Activated CD4-positive, alpha-beta T cell treated with anti-CD3 and anti-CD28 coated beads for 36 hours (primary cell): ENCODE data around the gene GOT1. TPM values are rescaled to one million over a fixed set of nuclear protein-coding genes. Genes with fewer than 3 reads are reported as not detected.

Experiments
- ATAC-seq: fragments of 200-7000 bp; cut with Tn5 transposase; one replicate; pipeline ENCODE4 v1.10.0; 2021; ENCODE audit warnings: mild to moderate bottlenecking, moderate library complexity
- CTCF ChIA-PET: fragments of 350-600 bp; sonication (Branson Sonifier 250); formaldehyde crosslinking; loops from one replicate; lab custom pipeline; 2021; ENCODE audit warnings: antibody characterized with exemption; lab: Charles Lee
- POLR2A ChIA-PET: fragments of 350-600 bp; sonication (Branson Sonifier 250); formaldehyde crosslinking; loops from one replicate; lab custom pipeline; 2021; ENCODE audit warnings: antibody characterized with exemption, inconsistent platforms; lab: Charles Lee
- DNase-seq: peaks from one replicate; pipeline ENCODE4 v3.0.0-alpha.2; 2020
- H3K27ac Mint-ChIP-seq: one replicate; pipeline ENCODE4 v1.8.0; 2021; ENCODE audit warnings: mixed read lengths
- H3K27me3 Mint-ChIP-seq: one replicate; pipeline ENCODE4 v1.8.0; 2021; ENCODE audit warnings: mixed read lengths
- H3K36me3 Mint-ChIP-seq: one replicate; pipeline ENCODE4 v1.8.0; 2021; ENCODE audit warnings: low read depth, mixed read lengths
- H3K4me1 Mint-ChIP-seq: one replicate; pipeline ENCODE4 v1.8.0; 2021; ENCODE audit warnings: mixed read lengths
- H3K4me3 Mint-ChIP-seq: one replicate; pipeline ENCODE4 v1.8.0; 2021; ENCODE audit warnings: mild to moderate bottlenecking, moderate library complexity, mixed read lengths
- H3K9me3 Mint-ChIP-seq: one replicate; pipeline ENCODE4 v1.8.0; 2021; ENCODE audit warnings: low read depth, mixed read lengths
- intact Hi-C, 2 experiments: fragments of 100-400 bp; cut with DNase I in 1 of 2; cut with micrococcal nuclease in 1 of 2; formaldehyde crosslinking; loops; one replicate each; pipeline versions ENCODE4 v1.14.2 to v1.15.1; 2022 to 2024; cut with DNase I, micrococcal nuclease
- total RNA-seq, 2 experiments: library from RNA; stranded (reverse); gene quantifications; one replicate each; pipeline ENCODE4 v1.2.3, GENCODE V29; 2021

GOT1 gene
- 10 to 100 TPM; 51.7 to 83.5 TPM for total RNA-seq

GRCh38 chr10:99430451-99431189 lies at the start of gene GOT1:
Gene GOT1 (minus strand): TSS chr10:99430624. CDS start chr10:99430565, 59 bp downstream.
- Mint-ChIP-seq H3K4me1 (peaks cover 32% of the 10 kb centered on the region), H3K27ac (peak within 1 kb of the TSS; percentile 98), H3K27me3 (no peaks in the 10 kb centered on the region), H3K4me3 (peak within 1 kb of the TSS; percentile 94), H3K9me3 (no peaks in the 10 kb centered on the region), H3K36me3 (peaks cover 3% of the 10 kb centered on the region)
- intact Hi-C loops: loop anchor here (1.0 to 5.0 kb wide), 11 partner anchors 38 to 1933 kb away; partner anchors contain the start of genes COX15 (in 2 of the 2), CUTC (in 2 of the 2), SLC25A28 (in 2 of the 2) and ENTPD7 (in 1 of the 2)
- ATAC-seq: peak; percentile 96
- ChIA-PET CTCF (interaction anchor here (0.6 to 1.3 kb wide), 6 partner anchors 10 to 1095 kb away, joined by 3 read pairs; partner anchors contain the start of gene ENTPD7), POLR2A (interaction anchor here (0.6 to 1.6 kb wide), 7 partner anchors 184 to 1804 kb away, joined by 3 to 9 read pairs (median 7); partner anchors contain the start of genes ENTPD7 and SLC25A28)
- DNase-seq: peak; percentile 97

- no peak for DNase-seq
- Mint-ChIP-seq H3K9me3 (no peaks in the 10 kb centered on the region), H3K4me1 (no peaks in the 10 kb centered on the region), H3K27ac (no peak overlapping the region), H3K4me3 (no peak overlapping the region), H3K36me3 (no peaks in the 10 kb centered on the region), H3K27me3 (peaks cover 31% of the 10 kb centered on the region)
- ATAC-seq: no peak
- ChIA-PET POLR2A (no interaction called here), CTCF (no interaction called here)
- intact Hi-C loops: no loop called here
Measured at GRCh38 chr10:99470327-99470726, 39.9 kb upstream of the GOT1 start.

GRCh38 chr10:99467236-99467999 lies 37.0 kb upstream of the GOT1 start:
- Mint-ChIP-seq H3K4me1 (no peaks in the 10 kb centered on the region), H3K4me3 (no peak overlapping the region), H3K27me3 (peaks cover 27% of the 10 kb centered on the region), H3K36me3 (no peaks in the 10 kb centered on the region), H3K27ac (no peak overlapping the region), H3K9me3 (no peaks in the 10 kb centered on the region)
- DNase-seq (no peak), ATAC-seq (no peak)
- ChIA-PET CTCF (interaction anchor here (0.6 kb wide), 1 partner anchor 96 kb away, joined by 3 read pairs; no protein-coding TSS in a partner anchor), POLR2A (no interaction called here)
- intact Hi-C loops: no loop called here

- POLR2A ChIA-PET: no interaction called here
- Mint-ChIP-seq H3K4me1 (no peaks in the 10 kb centered on the region), H3K36me3 (no peaks in the 10 kb centered on the region), H3K4me3 (no peak overlapping the region), H3K27me3 (peaks cover 30% of the 10 kb centered on the region), H3K9me3 (no peaks in the 10 kb centered on the region), H3K27ac (no peak overlapping the region)
- CTCF ChIA-PET: no interaction called here
- intact Hi-C loops: no loop called here
- ATAC-seq (no peak), DNase-seq (no peak)
Measured at GRCh38 chr10:99466632-99467223, 36.3 kb upstream of the GOT1 start.

GRCh38 chr10:99461230-99461629 lies 30.8 kb upstream of the GOT1 start:
- Mint-ChIP-seq H3K4me1 (no peaks in the 10 kb centered on the region), H3K9me3 (no peaks in the 10 kb centered on the region), H3K36me3 (no peaks in the 10 kb centered on the region), H3K27me3 (peaks cover 29% of the 10 kb centered on the region), H3K27ac (no peak overlapping the region), H3K4me3 (no peak overlapping the region)
- POLR2A ChIA-PET: no interaction called here
- CTCF ChIA-PET: no interaction called here
- ATAC-seq: no peak
- no peak for DNase-seq
- intact Hi-C loops: no loop called here

GRCh38 chr10:99460070-99460469 lies 29.6 kb upstream of the GOT1 start:
- Mint-ChIP-seq H3K27me3 (peaks cover 31% of the 10 kb centered on the region), H3K36me3 (no peaks in the 10 kb centered on the region), H3K9me3 (no peaks in the 10 kb centered on the region), H3K4me3 (no peak overlapping the region), H3K4me1 (no peaks in the 10 kb centered on the region), H3K27ac (no peak overlapping the region)
- ATAC-seq (no peak), DNase-seq (no peak)
- POLR2A ChIA-PET: no interaction called here
- CTCF ChIA-PET: interaction anchor here (0.9 to 1.7 kb wide), 2 partner anchors 24 to 26 kb away, joined by 3 to 8 read pairs; no protein-coding TSS in a partner anchor
- intact Hi-C loops: no loop called here

- no peaks in the 10 kb centered on the region for H3K4me1 Mint-ChIP-seq
- intact Hi-C loops: no loop called here
- ATAC-seq (no peak), DNase-seq (no peak)
- H3K4me3 Mint-ChIP-seq: no peak overlapping the region
- H3K36me3 Mint-ChIP-seq: no peaks in the 10 kb centered on the region
- peaks cover 31% of the 10 kb centered on the region for H3K27me3 Mint-ChIP-seq
- H3K9me3 Mint-ChIP-seq: no peaks in the 10 kb centered on the region
- ChIA-PET CTCF (interaction anchor here (0.6 to 1.7 kb wide), 3 partner anchors 23 to 562 kb away, joined by 3 to 8 read pairs (median 3); no protein-coding TSS in a partner anchor), POLR2A (no interaction called here)
- H3K27ac Mint-ChIP-seq: no peak overlapping the region
Measured at GRCh38 chr10:99459217-99459616, 28.8 kb upstream of the GOT1 start.

- intact Hi-C loops: no loop called here
- DNase-seq: no peak
- Mint-ChIP-seq H3K9me3 (no peaks in the 10 kb centered on the region), H3K4me1 (no peaks in the 10 kb centered on the region), H3K27ac (no peak overlapping the region), H3K4me3 (no peak overlapping the region), H3K27me3 (peaks cover 35% of the 10 kb centered on the region), H3K36me3 (no peaks in the 10 kb centered on the region)
- CTCF ChIA-PET: interaction anchor here (1.3 kb wide), 1 partner anchor 103 kb away, joined by 3 read pairs; no protein-coding TSS in a partner anchor
- POLR2A ChIA-PET: no interaction called here
- ATAC-seq: no peak
Measured at GRCh38 chr10:99457813-99458212, 27.4 kb upstream of the GOT1 start.

GRCh38 chr10:99456931-99457288 lies 26.5 kb upstream of the GOT1 start:
- Mint-ChIP-seq H3K4me1 (no peaks in the 10 kb centered on the region), H3K36me3 (no peaks in the 10 kb centered on the region), H3K27ac (no peak overlapping the region), H3K4me3 (no peak overlapping the region), H3K9me3 (no peaks in the 10 kb centered on the region), H3K27me3 (peaks cover 30% of the 10 kb centered on the region)
- ChIA-PET CTCF (no interaction called here), POLR2A (no interaction called here)
- DNase-seq (no peak), ATAC-seq (no peak)
- intact Hi-C loops: no loop called here

- no peak for ATAC-seq
- ChIA-PET CTCF (no interaction called here), POLR2A (no interaction called here)
- Mint-ChIP-seq H3K4me3 (no peak overlapping the region), H3K9me3 (no peaks in the 10 kb centered on the region), H3K36me3 (no peaks in the 10 kb centered on the region), H3K27me3 (peaks cover 33% of the 10 kb centered on the region), H3K27ac (no peak overlapping the region), H3K4me1 (no peaks in the 10 kb centered on the region)
- DNase-seq: no peak
- intact Hi-C loops: no loop called here
Measured at GRCh38 chr10:99456207-99456930, 25.9 kb upstream of the GOT1 start.

- DNase-seq (no peak), ATAC-seq (no peak)
- POLR2A ChIA-PET: no interaction called here
- no peaks in the 10 kb centered on the region for H3K9me3 Mint-ChIP-seq
- H3K4me3 Mint-ChIP-seq: no peak overlapping the region
- H3K27ac Mint-ChIP-seq: no peak overlapping the region
- no peaks in the 10 kb centered on the region for H3K4me1 Mint-ChIP-seq
- peaks cover 27% of the 10 kb centered on the region for H3K27me3 Mint-ChIP-seq
- CTCF ChIA-PET: interaction anchor here (0.6 to 1.0 kb wide), 2 partner anchors 66 to 1746 kb away, joined by 3 to 5 read pairs; no protein-coding TSS in a partner anchor
- intact Hi-C loops: no loop called here
- H3K36me3 Mint-ChIP-seq: no peaks in the 10 kb centered on the region
Measured at GRCh38 chr10:99451981-99452380, 21.6 kb upstream of the GOT1 start.
